GM12873 (cell line): ENCODE results near the gene MGRN1.

Experiments
- CTCF ChIP-seq: IDR thresholded peaks from 2 replicates; pipeline ENCODE4 v1.5.1; 2012; ENCODE audit warnings: low read depth, mild to moderate bottlenecking, moderate library complexity, low read length, control low read depth; ENCODE audit not compliant: insufficient read depth; ENCODE audit errors: missing control alignments

The MGRN1 gene

DNA sequence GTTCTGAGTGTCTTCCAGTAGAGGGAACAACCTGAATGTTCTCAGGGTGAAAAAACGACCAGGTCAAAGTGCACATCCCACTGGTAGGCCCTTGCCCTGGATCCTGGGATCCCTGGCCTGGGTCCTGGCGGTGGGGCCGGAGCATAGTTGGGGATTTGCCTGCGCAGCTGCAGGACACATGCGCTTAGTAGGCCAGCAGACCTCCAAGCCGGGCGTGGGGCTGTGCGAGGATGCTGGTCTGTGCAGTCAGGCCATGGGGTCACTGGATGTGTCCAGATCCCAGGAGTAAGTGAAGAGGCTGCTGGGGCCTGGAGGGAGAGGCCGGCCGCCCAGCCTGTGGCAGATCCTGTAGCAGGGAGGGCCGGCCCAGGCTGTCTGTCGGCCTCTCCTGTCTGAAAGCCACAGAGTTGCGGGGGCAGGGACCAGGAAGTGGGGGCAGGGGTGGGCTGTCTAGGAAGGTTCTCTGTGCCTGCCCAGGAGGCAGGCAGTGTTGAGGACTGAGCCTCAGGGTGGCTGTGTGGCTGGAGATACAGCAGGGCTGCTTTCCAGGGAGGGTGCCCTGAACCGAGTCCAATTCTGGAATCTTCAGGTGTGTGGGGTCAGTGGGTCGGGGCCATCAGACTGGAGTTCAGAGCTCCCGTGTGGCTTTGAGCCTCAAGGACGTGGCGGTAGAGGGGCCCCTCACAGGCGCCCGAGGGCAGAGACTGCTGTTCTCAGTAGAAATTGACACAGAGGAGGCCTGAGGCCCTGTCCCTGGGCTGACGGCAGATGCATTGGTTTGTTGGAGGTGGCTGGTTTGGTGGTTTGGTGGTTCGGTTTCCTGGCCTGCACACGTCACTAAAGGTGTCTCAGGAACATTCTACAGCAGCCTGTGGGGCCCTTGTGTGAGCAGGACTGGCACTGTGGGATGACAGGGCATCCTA lies 51.5 kb downstream of the MGRN1 start:
- TF ChIP-seq CTCF, result no peak

DNA sequence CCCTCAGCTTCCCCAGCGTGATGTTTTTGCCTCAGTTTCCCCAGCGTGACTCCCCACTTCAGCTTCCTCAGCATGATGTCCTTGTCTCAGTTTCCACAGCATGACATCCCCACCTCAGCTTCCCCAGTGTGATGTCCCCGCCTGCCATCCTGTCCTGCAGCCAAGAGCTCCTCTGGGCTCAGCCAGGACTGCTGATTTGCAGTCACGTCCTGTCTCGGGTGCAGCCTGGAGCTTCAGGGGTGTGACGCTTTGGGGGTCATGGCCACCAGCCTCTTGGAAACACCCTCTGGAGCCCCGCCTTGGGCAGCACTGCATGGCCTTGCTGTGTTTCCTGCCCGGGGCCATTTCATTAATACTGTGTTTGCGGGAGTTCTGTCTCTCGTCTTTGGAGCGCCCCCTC lies 52.2 kb downstream of the MGRN1 start:
- no peak for TF ChIP-seq CTCF

GRCh38 chr16:4677390-4677789 lies 52.8 kb downstream of the MGRN1 start:
- TF ChIP-seq CTCF, result no peak

- no peak for TF ChIP-seq CTCF
Observed at GRCh38 chr16:4677994-4678393, 53.4 kb downstream of the MGRN1 start.

- TF ChIP-seq CTCF, result no peak
Observed at GRCh38 chr16:4678596-4678995, 54.0 kb downstream of the MGRN1 start.

- TF ChIP-seq CTCF, result no peak
Observed at GRCh38 chr16:4679156-4679849, 54.7 kb downstream of the MGRN1 start.

- TF ChIP-seq CTCF, result no peak
Observed at GRCh38 chr16:4679850-4680636, 55.4 kb downstream of the MGRN1 start.
